Measurements from ENCODE around the gene NUP50. TPM values are rescaled to one million over a fixed set of nuclear protein-coding genes. Genes with fewer than 3 reads are reported as not detected.

The NUP50 gene
- total and polyA plus RNA-seq, 5 donors: 5.8 to 24.8 (median 17.0) TPM

DNA sequence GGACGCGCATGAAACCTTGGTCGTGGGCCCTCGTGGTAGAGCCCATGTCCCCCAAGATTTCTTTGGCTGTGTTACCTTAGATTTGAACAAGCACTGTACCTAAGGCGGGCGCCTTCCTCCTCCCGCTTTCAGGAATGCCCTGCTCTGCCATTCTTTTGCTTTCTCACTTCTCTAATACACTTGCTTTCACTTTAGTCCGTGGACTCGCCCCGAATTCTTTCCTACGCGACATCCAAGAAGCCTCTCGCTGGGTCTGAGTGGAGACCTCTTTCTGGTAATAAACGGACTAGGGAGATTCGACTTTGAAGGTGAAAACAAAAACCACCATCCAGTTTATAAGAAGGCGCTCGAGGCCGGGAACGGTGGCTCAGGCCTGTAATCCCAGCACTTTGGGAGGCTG is 1.2 kb upstream of the NUP50 start:
- Histone ChIP-seq H3K4me1 (ENCODE audit: control insufficient read depth, insufficient read depth, low read length) (peaks cover 9% of the 10 kb centered on the region), H3K27me3 (ENCODE audit: control insufficient read depth, insufficient read depth) (no peaks in the 10 kb centered on the region), H3K4me3 (ENCODE audit: low read length) (no peak overlapping the region), H3K27ac (ENCODE audit: low read length) (no peak overlapping the region), H3K9me3 (ENCODE audit: control insufficient read depth, low read length) (no peaks in the 10 kb centered on the region)
- intact Hi-C loops (cut with DNase I): no loop called here
- WGBS: 79% methylated on average over 19 of the region's 19 CpGs
- ATAC-seq (no peak), DNase-seq (no peak)

DNA sequence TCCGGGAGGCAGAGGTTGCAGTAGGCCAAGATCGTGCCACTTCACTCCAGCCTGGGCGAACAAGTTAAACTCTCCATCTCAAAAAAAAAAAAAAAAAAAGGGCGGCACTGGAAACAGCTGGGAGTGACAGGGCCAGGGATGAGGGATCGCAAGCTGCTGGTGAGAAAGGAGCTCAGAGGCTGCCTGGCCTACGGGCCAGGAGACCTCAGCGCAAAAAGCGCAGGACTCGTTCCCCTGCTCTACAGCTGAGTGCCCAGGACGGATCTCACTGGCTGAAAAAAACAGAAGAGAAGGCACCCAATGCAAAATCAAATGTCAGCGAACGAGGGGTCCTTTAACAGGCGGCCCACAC is 650 bp upstream of the NUP50 start:
- DNase-seq (peak in 1 of 3 donors; percentile 31), ATAC-seq (peak; percentile 55 to 67)
- Histone ChIP-seq H3K27ac (ENCODE audit: low read length) (peak overlapping the region; percentile 48), H3K9me3 (ENCODE audit: control insufficient read depth, low read length) (no peaks in the 10 kb centered on the region), H3K27me3 (ENCODE audit: control insufficient read depth, insufficient read depth) (no peaks in the 10 kb centered on the region), H3K4me3 (ENCODE audit: low read length) (peak overlapping the region; percentile 98), H3K4me1 (ENCODE audit: control insufficient read depth, insufficient read depth, low read length) (peaks cover 9% of the 10 kb centered on the region)
- WGBS: 4% methylated on average over 13 of the region's 13 CpGs
- intact Hi-C loops (cut with DNase I): no loop called here

DNA sequence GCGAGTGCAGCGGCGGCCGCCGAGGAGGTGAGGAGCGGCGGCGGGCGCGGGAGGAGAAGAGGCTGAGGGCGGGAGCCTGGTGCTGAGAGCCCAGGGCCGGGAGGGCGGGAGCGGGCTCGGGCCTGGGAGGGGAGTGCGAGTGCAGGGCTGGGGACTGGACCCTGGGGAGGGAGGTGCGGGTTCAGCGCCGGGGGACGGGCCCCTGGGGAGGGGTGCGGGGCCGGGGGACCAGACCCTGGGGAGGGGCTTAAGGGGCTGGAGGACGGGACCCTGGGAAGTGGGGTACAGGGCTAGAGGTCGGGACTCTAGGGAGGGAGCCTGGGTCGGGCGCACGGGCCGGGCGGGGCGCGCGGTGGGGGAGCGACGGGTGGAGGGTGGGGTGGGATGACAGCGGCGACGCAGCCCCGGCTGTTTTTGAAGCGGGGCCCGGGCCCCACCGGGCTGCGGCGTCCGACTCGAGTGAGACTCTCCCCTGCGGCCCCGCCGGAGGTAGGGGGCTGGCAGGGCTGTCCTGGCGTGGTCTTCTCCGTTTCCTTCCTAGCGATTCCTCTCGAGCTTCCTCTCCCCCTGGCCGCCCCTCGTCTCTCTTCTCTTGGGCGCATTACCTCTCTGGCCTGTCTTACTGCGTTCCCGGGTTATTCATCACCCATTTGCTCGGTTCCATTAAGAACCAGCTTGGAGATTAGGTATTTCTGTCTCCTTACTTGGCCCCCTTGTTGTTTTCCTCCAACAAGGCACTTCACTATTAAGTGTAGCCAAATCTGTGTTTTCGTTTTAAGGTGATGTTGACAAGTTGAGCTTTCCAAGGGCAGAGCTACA is 754 bp downstream of the NUP50 start:
- H3K9me3 ChIP-seq (ENCODE audit: control insufficient read depth, low read length): no peaks in the 10 kb centered on the region
- H3K4me3 ChIP-seq (ENCODE audit: low read length): peak overlapping the region; percentile 98
- peak overlapping the region; percentile 68 for H3K27ac ChIP-seq (ENCODE audit: low read length)
- H3K27me3 ChIP-seq (ENCODE audit: control insufficient read depth, insufficient read depth): no peaks in the 10 kb centered on the region
- DNase-seq: peak; percentile 35 to 79 (median 73)
- ATAC-seq: peak; percentile 50 to 66
- H3K4me1 ChIP-seq (ENCODE audit: control insufficient read depth, insufficient read depth, low read length): peaks cover 7% of the 10 kb centered on the region
- under 1% methylated on average over 59 of the region's 59 CpGs for WGBS
- intact Hi-C loops (cut with DNase I): no loop called here

DNA sequence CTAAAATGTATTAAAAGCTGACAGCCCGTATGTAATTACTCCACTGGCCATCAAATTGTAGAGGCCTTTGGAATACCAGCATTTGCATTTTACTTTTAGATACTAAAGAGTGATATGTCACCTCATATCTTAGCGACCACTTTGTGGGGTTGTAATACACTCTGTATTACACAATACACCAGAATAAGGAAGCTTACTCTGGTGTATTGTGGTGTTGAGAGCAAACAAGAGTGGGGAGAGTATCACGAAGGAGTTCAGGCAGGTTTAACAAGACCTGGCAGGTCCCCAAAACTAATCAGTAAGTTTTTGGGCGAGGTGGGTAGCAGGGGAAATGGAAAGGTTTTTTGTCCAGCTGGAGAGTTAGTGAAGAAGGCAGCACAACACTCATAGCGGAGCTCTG is 3.2 kb downstream of the NUP50 start:
- 70% methylated on average over 5 of the region's 5 CpGs for WGBS
- H3K27me3 ChIP-seq (ENCODE audit: control insufficient read depth, insufficient read depth): no peaks in the 10 kb centered on the region
- ATAC-seq: no peak
- DNase-seq: no peak
- no peak overlapping the region for H3K27ac ChIP-seq (ENCODE audit: low read length)
- intact Hi-C loops (cut with DNase I): no loop called here
- peaks cover 2% of the 10 kb centered on the region for H3K4me1 ChIP-seq (ENCODE audit: control insufficient read depth, insufficient read depth, low read length)
- no peak overlapping the region for H3K4me3 ChIP-seq (ENCODE audit: low read length)
- H3K9me3 ChIP-seq (ENCODE audit: control insufficient read depth, low read length): no peaks in the 10 kb centered on the region

DNA sequence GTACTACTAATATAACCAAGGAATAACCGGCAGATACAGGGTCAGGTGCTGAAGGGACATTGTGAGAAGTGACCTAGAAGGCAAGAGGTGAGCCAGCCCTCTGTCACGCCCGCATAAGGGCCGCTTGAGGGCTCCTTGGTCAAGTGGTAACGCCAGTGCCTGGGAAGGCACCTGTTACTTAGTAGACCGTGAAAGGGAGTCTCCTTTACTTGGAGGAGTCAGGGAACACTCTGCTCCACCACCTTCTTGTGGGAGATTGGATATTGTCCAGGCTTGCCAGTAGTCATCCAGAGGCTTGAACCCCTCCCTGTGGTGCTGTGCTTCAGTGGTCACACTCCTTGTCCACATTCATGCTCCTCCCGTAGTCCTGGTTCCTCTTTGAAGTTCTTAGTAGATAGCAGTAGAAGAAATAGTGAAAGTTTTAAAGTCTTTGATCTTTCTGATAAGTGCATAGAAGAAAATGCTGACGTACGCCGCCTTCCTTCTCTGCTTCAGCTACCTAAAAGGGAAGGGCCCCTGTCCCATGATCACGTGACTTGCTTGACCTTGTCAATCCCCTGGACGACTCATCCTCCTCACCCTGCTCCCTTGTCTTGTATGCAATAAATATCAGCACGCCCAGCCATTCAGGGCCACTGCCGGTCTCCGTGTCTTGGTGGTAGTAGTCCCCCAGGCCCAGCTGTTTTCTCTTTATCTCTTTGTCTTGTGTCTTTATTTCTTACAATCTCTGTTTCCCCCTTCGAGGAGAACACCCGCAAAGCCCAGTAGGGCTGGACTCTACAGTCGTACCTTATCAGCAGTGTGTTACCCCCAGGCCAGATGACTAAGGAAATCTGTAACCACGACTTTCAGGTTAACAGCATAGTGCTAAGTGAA is 6.1 kb downstream of the NUP50 start:
- Histone ChIP-seq H3K4me1 (ENCODE audit: control insufficient read depth, insufficient read depth, low read length) (peaks cover 2% of the 10 kb centered on the region), H3K4me3 (ENCODE audit: low read length) (no peak overlapping the region)
- intact Hi-C loops (cut with DNase I): no loop called here

DNA sequence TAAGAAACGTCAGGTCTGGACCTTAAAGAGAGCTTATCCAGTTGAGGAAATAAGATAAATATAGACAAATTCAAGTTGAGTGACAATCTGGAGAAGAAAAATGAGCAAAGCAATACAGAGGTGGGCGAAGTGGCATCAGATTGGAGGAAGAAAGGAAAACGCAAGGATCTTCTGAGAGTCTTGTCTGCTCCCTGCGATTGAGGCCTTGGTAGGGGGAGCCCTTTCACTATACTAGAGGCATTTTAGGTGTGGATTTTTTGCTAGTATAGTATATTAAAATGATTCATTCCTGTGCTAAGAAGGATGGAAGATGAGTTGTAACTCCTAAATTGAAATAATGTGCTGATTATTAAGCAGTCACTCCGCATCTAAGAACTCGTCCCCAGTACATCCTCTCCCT is 8.1 kb downstream of the NUP50 start:
- Histone ChIP-seq H3K9me3 (ENCODE audit: control insufficient read depth, low read length) (no peaks in the 10 kb centered on the region), H3K27ac (ENCODE audit: low read length) (no peak overlapping the region), H3K4me3 (ENCODE audit: low read length) (no peak overlapping the region), H3K4me1 (ENCODE audit: control insufficient read depth, insufficient read depth, low read length) (no peaks in the 10 kb centered on the region), H3K27me3 (ENCODE audit: control insufficient read depth, insufficient read depth) (no peaks in the 10 kb centered on the region)
- WGBS: 82% methylated on average over 6 of the region's 6 CpGs
- ATAC-seq (no peak), DNase-seq (no peak)
- intact Hi-C loops (cut with DNase I): no loop called here

More for the DNA sequence above, 6.1 kb downstream of the NUP50 start:
- H3K27ac ChIP-seq (ENCODE audit: low read length): no peak overlapping the region
- no peaks in the 10 kb centered on the region for H3K27me3 ChIP-seq (ENCODE audit: control insufficient read depth, insufficient read depth)
- no peaks in the 10 kb centered on the region for H3K9me3 ChIP-seq (ENCODE audit: control insufficient read depth, low read length)
- ATAC-seq: no peak
- no peak for DNase-seq
- 77% methylated on average over 19 of the region's 19 CpGs for WGBS

DNA sequence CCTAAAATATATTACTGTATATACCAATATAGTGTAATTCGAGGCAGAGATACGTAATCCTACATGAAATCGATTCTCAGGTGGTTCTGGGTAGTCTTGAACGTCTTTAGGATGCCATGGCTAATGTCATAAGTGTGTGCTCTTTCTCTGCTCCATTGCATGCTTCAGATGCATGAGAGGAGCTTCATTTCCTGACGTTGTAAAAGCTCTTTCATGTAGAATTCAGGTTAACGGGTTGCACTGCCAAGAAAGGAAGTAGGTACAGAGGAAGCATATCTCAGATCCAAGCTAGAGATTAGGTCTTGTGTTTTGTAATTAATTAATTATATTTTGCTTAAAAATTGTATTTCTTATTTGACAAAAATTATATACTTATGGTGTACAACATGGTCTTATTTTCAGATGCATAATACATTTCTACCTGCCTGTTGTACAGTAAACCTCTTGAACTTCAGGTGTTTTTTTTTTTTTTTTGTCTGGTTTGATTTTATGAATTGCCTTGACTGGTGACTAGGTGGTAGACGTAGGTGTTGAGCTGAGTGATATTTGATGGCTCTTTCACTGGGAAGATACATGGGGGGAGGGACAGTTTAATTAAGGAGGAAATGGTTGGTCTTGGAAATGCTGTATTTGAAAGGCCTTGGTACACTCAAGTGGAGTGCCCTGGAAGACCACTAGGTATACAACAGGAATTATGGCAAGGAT is 9.3 kb downstream of the NUP50 start:
- intact Hi-C loops (cut with DNase I): no loop called here
- ATAC-seq (no peak), DNase-seq (no peak)
- WGBS: 74% methylated on average over 7 of the region's 7 CpGs
- Histone ChIP-seq H3K4me3 (ENCODE audit: low read length) (no peak overlapping the region), H3K27ac (ENCODE audit: low read length) (no peak overlapping the region), H3K4me1 (ENCODE audit: control insufficient read depth, insufficient read depth, low read length) (no peaks in the 10 kb centered on the region), H3K27me3 (ENCODE audit: control insufficient read depth, insufficient read depth) (no peaks in the 10 kb centered on the region), H3K9me3 (ENCODE audit: control insufficient read depth, low read length) (no peaks in the 10 kb centered on the region)

DNA sequence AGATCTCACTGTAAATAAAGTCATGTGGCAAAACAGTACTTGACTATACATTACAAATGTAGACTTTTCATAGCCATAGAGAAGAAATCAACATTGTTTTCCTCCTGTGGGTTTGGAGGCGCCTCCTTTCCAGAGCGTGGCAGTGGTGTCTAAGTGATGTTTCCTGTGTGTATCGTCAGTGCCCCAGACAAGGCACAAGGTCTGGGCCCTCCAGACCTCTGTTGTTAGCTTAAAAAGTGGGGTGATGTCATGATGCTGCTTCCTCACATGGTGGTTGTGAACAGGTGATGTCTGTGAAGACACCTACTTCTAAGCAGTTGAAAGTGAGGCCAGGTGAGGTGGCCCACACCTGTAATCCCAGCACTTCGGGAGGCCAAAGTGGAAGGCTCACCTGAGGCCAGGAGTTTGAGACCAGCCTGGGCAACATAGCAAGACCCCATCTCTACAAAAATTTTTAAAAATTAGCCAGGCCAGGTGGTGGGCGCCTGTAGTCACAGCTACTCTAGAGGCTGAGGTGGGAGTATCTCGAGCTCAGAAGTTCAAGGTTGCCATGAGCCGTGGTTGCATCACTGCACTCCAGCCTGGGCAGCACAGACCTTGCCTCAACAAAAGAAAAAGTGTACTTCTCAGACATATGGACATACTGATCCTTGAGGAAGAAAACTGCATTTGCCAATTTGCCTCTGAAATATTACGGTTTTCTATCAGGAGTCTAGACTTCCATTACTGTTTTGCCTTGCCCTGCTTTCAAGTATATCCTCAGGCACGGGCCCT is 15.7 kb downstream of the NUP50 start:
- ATAC-seq (no peak), DNase-seq (no peak)
- intact Hi-C loops (cut with DNase I): no loop called here
- H3K4me3 ChIP-seq (ENCODE audit: low read length): no peak overlapping the region
- H3K27me3 ChIP-seq (ENCODE audit: control insufficient read depth, insufficient read depth): no peaks in the 10 kb centered on the region
- no peaks in the 10 kb centered on the region for H3K4me1 ChIP-seq (ENCODE audit: control insufficient read depth, insufficient read depth, low read length)
- WGBS: 88% methylated on average over 9 of the region's 9 CpGs
- H3K9me3 ChIP-seq (ENCODE audit: control insufficient read depth, low read length): no peaks in the 10 kb centered on the region
- H3K27ac ChIP-seq (ENCODE audit: low read length): no peak overlapping the region

DNA sequence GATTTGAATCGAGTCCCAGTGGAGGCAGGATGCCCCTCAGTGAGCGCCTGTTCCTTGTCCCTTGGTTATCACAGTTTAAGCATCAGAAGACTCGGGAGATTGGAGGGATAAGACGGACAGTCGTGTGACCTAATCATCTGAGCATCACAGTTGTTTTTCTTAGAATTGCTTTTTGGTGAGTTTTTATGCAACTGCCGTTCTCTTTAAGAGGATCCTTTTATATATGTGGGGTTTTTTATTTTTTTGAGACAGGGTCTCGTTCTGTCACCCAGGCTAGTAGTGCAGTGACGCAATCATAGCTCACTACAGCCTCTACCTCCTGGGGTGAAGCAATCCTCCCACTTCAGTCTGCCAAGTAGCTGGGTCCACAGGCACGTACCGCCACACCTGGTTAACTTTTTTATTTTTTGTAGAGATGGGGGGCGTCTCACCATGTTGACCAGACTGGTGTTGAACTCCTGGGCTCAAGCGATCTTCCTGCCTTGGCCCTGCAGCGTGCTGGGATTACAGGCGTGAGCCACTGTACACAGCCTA is 16.5 kb downstream of the NUP50 start:
- intact Hi-C loops (cut with DNase I): no loop called here
- no peak for DNase-seq

DNA sequence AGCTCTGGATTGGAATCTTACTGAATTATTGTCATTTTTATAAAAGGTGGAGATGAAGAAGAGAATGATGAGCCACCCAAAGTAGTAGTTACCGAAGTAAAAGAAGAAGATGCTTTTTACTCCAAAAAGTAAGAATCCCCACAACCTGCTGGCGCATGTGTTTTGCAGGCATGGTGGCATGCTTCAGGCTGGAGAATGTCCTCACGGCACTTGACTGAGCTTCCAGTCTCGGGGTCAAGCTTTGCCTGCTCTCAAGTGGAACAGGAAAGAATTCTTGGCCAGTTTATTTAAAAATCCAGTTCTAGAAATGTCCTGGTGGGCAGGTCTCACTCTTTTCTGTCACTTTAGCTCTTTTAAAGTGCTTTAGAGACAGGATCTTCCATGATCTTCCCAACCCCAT is 17.5 kb downstream of the NUP50 start:
- H3K27ac ChIP-seq (ENCODE audit: low read length): no peak overlapping the region
- no peak overlapping the region for H3K4me3 ChIP-seq (ENCODE audit: low read length)
- ATAC-seq (no peak), DNase-seq (no peak)
- H3K4me1 ChIP-seq (ENCODE audit: control insufficient read depth, insufficient read depth, low read length): no peaks in the 10 kb centered on the region
- no peaks in the 10 kb centered on the region for H3K27me3 ChIP-seq (ENCODE audit: control insufficient read depth, insufficient read depth)
- intact Hi-C loops (cut with DNase I): no loop called here
- no peaks in the 10 kb centered on the region for H3K9me3 ChIP-seq (ENCODE audit: control insufficient read depth, low read length)
- 95% methylated on average over 4 of the region's 4 CpGs for WGBS

More for the DNA sequence above, 16.5 kb downstream of the NUP50 start:
- 90% methylated on average over 14 of the region's 14 CpGs for WGBS
- H3K27ac ChIP-seq (ENCODE audit: low read length): no peak overlapping the region
- H3K4me1 ChIP-seq (ENCODE audit: control insufficient read depth, insufficient read depth, low read length): no peaks in the 10 kb centered on the region
- H3K4me3 ChIP-seq (ENCODE audit: low read length): no peak overlapping the region
- H3K9me3 ChIP-seq (ENCODE audit: control insufficient read depth, low read length): no peaks in the 10 kb centered on the region
- ATAC-seq: no peak
- H3K27me3 ChIP-seq (ENCODE audit: control insufficient read depth, insufficient read depth): no peaks in the 10 kb centered on the region

All from right cardiac atrium (tissue), 5 donors.